ENCODE measurements around the gene KDM3A. TPM values are rescaled to one million over a fixed set of nuclear protein-coding genes. Genes with fewer than 3 reads are reported as not detected.

KDM3A gene
- total RNA-seq, 2 experiments from 2014 or later, result 55.6 to 64.9 TPM

GRCh38 chr2:86413296-86414094, 27.7 kb upstream of the KDM3A start:
- H3K4me1 Mint-ChIP-seq (ENCODE audit: low read depth), result no peaks in the 10 kb centered on the region
- ChIA-PET CTCF (no interaction called here), POLR2A (no interaction called here)
- no peak for DNase-seq
- H3K4me3 Mint-ChIP-seq, result no peak overlapping the region
- no peak overlapping the region for H3K27ac Mint-ChIP-seq
- intact Hi-C loops (cut with micrococcal nuclease), result no loop called here
- H3K36me3 Mint-ChIP-seq, result no peaks in the 10 kb centered on the region
- H3K27me3 Mint-ChIP-seq, result peaks cover 25% of the 10 kb centered on the region
- H3K9me3 Mint-ChIP-seq, result no peaks in the 10 kb centered on the region

- Mint-ChIP-seq H3K4me3 (no peak overlapping the region), H3K36me3 (no peaks in the 10 kb centered on the region), H3K4me1 (ENCODE audit: low read depth) (no peaks in the 10 kb centered on the region), H3K27me3 (peaks cover 20% of the 10 kb centered on the region), H3K9me3 (no peaks in the 10 kb centered on the region), H3K27ac (no peak overlapping the region)
- intact Hi-C loops (cut with micrococcal nuclease), result no loop called here
- POLR2A ChIA-PET, result no interaction called here
- CTCF ChIA-PET, result no interaction called here
- no peak for DNase-seq
These were observed 26.2 kb upstream of the KDM3A start for GRCh38 chr2:86414996-86415395.

GRCh38 chr2:86416146-86416545, 25.0 kb upstream of the KDM3A start:
- intact Hi-C loops (cut with micrococcal nuclease), result no loop called here
- DNase-seq, result no peak
- H3K36me3 Mint-ChIP-seq, result no peaks in the 10 kb centered on the region
- H3K27me3 Mint-ChIP-seq, result peaks cover 18% of the 10 kb centered on the region
- H3K4me3 Mint-ChIP-seq, result no peak overlapping the region
- ChIA-PET POLR2A (no interaction called here), CTCF (no interaction called here)
- H3K27ac Mint-ChIP-seq, result no peak overlapping the region
- no peaks in the 10 kb centered on the region for H3K4me1 Mint-ChIP-seq (ENCODE audit: low read depth)
- no peaks in the 10 kb centered on the region for H3K9me3 Mint-ChIP-seq

DNA sequence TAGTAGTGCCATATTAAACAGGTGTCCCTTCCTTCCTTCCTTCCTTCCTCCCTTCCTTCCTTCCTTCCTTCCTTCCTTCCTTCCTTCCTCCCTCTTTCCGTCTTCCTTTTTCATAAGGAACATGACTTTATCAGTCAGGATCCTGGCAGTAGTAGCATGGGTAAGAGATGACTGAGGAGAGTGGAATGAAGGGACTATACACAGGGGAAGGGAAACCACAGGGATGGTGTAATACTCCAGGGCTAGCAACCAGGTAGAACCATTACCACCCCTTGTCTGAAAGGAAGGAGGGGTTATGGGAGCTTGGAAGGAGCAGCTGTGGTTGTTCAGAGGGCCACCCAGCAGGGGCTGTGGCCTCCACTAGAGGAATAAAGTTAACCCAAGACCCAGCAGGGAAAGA, 23.2 kb upstream of the KDM3A start:
- no peak for DNase-seq
- no peaks in the 10 kb centered on the region for H3K4me1 Mint-ChIP-seq (ENCODE audit: low read depth)
- peaks cover 4% of the 10 kb centered on the region for H3K36me3 Mint-ChIP-seq
- peaks cover 3% of the 10 kb centered on the region for H3K9me3 Mint-ChIP-seq
- peaks cover 21% of the 10 kb centered on the region for H3K27me3 Mint-ChIP-seq
- no peak overlapping the region for H3K27ac Mint-ChIP-seq
- intact Hi-C loops (cut with micrococcal nuclease), result no loop called here
- CTCF ChIA-PET, result no interaction called here
- H3K4me3 Mint-ChIP-seq, result no peak overlapping the region
- POLR2A ChIA-PET, result no interaction called here

DNA sequence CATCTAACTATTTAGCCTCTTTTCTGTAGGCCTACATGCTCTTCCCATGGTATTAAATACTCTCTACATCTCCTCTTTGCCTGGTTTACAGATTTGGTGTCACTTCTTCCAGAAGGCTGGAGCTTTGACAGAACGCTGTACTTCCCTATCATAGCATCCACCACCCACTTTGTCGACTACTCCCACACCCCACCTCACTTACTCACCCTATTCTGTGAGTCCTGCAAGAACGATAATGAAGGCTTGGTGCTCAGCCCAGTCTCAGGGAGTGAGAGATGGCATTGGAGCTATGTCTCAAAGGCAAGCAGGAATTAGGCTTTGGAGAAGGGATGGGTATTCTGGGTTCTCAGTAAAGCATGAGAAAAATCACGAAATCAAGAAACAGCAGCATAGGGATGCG, 20.3 kb upstream of the KDM3A start:
- POLR2A ChIA-PET, result no interaction called here
- H3K4me3 Mint-ChIP-seq, result no peak overlapping the region
- no peak overlapping the region for H3K27ac Mint-ChIP-seq
- H3K36me3 Mint-ChIP-seq, result peaks cover 4% of the 10 kb centered on the region
- DNase-seq, result no peak
- H3K9me3 Mint-ChIP-seq, result peaks cover 5% of the 10 kb centered on the region
- H3K4me1 Mint-ChIP-seq (ENCODE audit: low read depth), result no peaks in the 10 kb centered on the region
- CTCF ChIA-PET, result interaction anchor here (0.6 kb wide), 1 partner anchor 171 kb away, joined by 3 read pairs; no protein-coding TSS in a partner anchor
- intact Hi-C loops (cut with micrococcal nuclease), result no loop called here
- H3K27me3 Mint-ChIP-seq, result peaks cover 25% of the 10 kb centered on the region

DNA sequence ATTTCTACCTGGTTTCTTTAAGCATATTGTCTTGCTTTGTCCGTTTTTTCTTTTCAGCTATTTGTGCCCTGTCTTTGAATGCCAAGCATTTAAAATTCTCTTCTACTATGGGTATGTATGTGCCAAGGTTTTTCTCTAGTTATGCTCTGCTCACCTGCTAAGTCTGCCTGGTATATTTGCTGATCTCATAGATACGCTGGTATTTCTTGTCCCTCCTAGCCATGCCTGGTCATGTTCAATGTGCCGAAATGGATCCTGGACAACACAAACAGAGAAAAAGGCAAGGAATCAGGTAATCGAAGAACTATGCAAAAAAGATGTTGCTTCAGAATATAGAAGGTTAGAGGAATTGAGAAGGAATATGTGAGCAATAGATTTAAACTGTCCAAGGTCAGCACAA, 14.9 kb upstream of the KDM3A start:
- POLR2A ChIA-PET, result no interaction called here
- peaks cover 13% of the 10 kb centered on the region for H3K9me3 Mint-ChIP-seq
- intact Hi-C loops (cut with micrococcal nuclease), result no loop called here
- H3K4me1 Mint-ChIP-seq (ENCODE audit: low read depth), result no peaks in the 10 kb centered on the region
- H3K36me3 Mint-ChIP-seq, result peaks cover 4% of the 10 kb centered on the region
- CTCF ChIA-PET, result interaction anchor here (1.0 to 1.1 kb wide), 2 partner anchors 19 to 205 kb away, joined by 3 read pairs; no protein-coding TSS in a partner anchor
- peaks cover 25% of the 10 kb centered on the region for H3K27me3 Mint-ChIP-seq
- H3K27ac Mint-ChIP-seq, result no peak overlapping the region
- no peak overlapping the region for H3K4me3 Mint-ChIP-seq
- DNase-seq, result no peak

GRCh38 chr2:86429335-86429734, 11.8 kb upstream of the KDM3A start:
- POLR2A ChIA-PET, result no interaction called here
- no peaks in the 10 kb centered on the region for H3K36me3 Mint-ChIP-seq
- intact Hi-C loops (cut with micrococcal nuclease), result no loop called here
- H3K27ac Mint-ChIP-seq, result no peak overlapping the region
- no peak overlapping the region for H3K4me3 Mint-ChIP-seq
- no peaks in the 10 kb centered on the region for H3K4me1 Mint-ChIP-seq (ENCODE audit: low read depth)
- H3K9me3 Mint-ChIP-seq, result peaks cover 8% of the 10 kb centered on the region
- DNase-seq, result no peak
- H3K27me3 Mint-ChIP-seq, result peaks cover 5% of the 10 kb centered on the region
- CTCF ChIA-PET, result interaction anchor here (0.6 kb wide), 1 partner anchor 27 kb away, joined by 4 read pairs; no protein-coding TSS in a partner anchor

GRCh38 chr2:86430368-86430767, 10.8 kb upstream of the KDM3A start:
- Mint-ChIP-seq H3K4me1 (ENCODE audit: low read depth) (no peaks in the 10 kb centered on the region), H3K36me3 (no peaks in the 10 kb centered on the region), H3K9me3 (peaks cover 8% of the 10 kb centered on the region), H3K27me3 (peaks cover 5% of the 10 kb centered on the region), H3K27ac (no peak overlapping the region), H3K4me3 (no peak overlapping the region)
- POLR2A ChIA-PET, result no interaction called here
- CTCF ChIA-PET, result no interaction called here
- no peak for DNase-seq
- intact Hi-C loops (cut with micrococcal nuclease), result no loop called here

DNA sequence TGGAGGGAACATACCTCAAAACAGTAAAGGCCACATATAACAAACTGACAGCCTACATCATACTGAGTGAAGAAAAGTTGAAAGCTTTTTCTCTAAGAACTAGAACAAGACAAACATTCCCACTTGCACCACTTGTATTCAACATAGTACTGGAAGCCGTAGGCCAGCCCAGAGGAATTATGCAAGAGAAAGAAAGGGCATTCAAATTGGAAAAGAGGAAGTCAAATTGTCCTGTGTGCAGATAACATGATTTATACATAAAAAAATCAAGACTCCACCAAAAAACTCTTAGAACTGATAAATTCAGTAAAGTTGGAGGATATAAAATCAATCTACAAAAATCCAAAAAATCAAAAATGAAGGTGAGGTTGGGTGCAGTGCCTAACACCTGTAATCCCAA, 8.0 kb upstream of the KDM3A start:
- no peak for DNase-seq
- POLR2A ChIA-PET, result no interaction called here
- CTCF ChIA-PET, result no interaction called here
- Mint-ChIP-seq H3K4me1 (ENCODE audit: low read depth) (no peaks in the 10 kb centered on the region), H3K9me3 (peaks cover 13% of the 10 kb centered on the region), H3K27ac (no peak overlapping the region), H3K27me3 (no peaks in the 10 kb centered on the region), H3K4me3 (no peak overlapping the region), H3K36me3 (peaks cover 2% of the 10 kb centered on the region)
- intact Hi-C loops (cut with micrococcal nuclease), result no loop called here

- Mint-ChIP-seq H3K4me3 (no peak overlapping the region), H3K9me3 (peaks cover 18% of the 10 kb centered on the region), H3K4me1 (ENCODE audit: low read depth) (no peaks in the 10 kb centered on the region), H3K27me3 (no peaks in the 10 kb centered on the region), H3K27ac (no peak overlapping the region), H3K36me3 (peaks cover 5% of the 10 kb centered on the region)
- CTCF ChIA-PET, result interaction anchor here (2.0 kb wide), 1 partner anchor 213 kb away, joined by 6 read pairs; no protein-coding TSS in a partner anchor
- POLR2A ChIA-PET, result no interaction called here
- no peak for DNase-seq
- intact Hi-C loops (cut with micrococcal nuclease), result no loop called here
These were observed 6.9 kb upstream of the KDM3A start for GRCh38 chr2:86434290-86434689.

- Mint-ChIP-seq H3K9me3 (peaks cover 23% of the 10 kb centered on the region), H3K27ac (no peak overlapping the region), H3K4me1 (ENCODE audit: low read depth) (peaks cover 3% of the 10 kb centered on the region), H3K36me3 (peaks cover 15% of the 10 kb centered on the region), H3K27me3 (no peaks in the 10 kb centered on the region), H3K4me3 (no peak overlapping the region)
- ChIA-PET CTCF (interaction anchor here (2.0 kb wide), 1 partner anchor 215 kb away, joined by 6 read pairs; no protein-coding TSS in a partner anchor), POLR2A (interaction anchor here (1.2 kb wide), 1 partner anchor 127 kb away, joined by 3 read pairs; no protein-coding TSS in a partner anchor)
- DNase-seq, result no peak
- intact Hi-C loops (cut with micrococcal nuclease), result no loop called here
These were observed 5.6 kb upstream of the KDM3A start for GRCh38 chr2:86435531-86435930.

DNA sequence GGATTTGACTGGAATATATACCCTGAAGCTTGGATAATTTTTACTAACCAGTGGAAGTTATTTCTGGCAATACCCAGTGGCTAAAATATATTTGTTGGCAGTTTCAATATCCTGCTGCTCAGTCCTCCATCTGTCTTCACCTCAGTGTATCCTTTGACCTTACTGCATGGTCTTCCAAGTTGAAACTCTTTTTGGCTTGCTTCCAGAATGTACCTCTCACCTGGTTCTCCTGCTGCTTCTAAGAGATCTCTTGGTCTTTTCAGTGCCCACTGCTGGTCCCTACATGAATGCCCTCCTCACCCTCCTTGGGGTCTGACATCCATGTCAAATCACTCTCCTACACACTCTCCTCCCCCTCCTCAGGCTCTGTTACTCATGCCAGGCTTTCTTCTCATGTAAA, 4.8 kb upstream of the KDM3A start:
- intact Hi-C loops (cut with micrococcal nuclease), result no loop called here
- Mint-ChIP-seq H3K36me3 (peaks cover 19% of the 10 kb centered on the region), H3K4me3 (no peak overlapping the region), H3K27ac (no peak overlapping the region), H3K9me3 (peaks cover 23% of the 10 kb centered on the region), H3K4me1 (ENCODE audit: low read depth) (peaks cover 4% of the 10 kb centered on the region), H3K27me3 (no peaks in the 10 kb centered on the region)
- ChIA-PET CTCF (interaction anchor here (0.8 to 2.0 kb wide), 2 partner anchors 105 to 215 kb away, joined by 6 to 9 read pairs; no protein-coding TSS in a partner anchor), POLR2A (no interaction called here)
- DNase-seq, result no peak
